H9 (cell line): ENCODE measurements around the gene ARHGEF38. TPM values are rescaled to one million over a fixed set of nuclear protein-coding genes. Genes with fewer than 3 reads are reported as not detected.

ENCODE experiments used
- DNase-seq: peaks from one replicate; pipeline ENCODE4 v3.0.0-alpha.2; 2017
- H2AFZ ChIP-seq: one replicate; pipeline ENCODE4 v1.6.1; 2013; ENCODE audit warnings: mild to moderate bottlenecking, low read length, control low read depth, moderate library complexity
- H2AK5ac ChIP-seq: 2 replicates; pipeline ENCODE4 v1.6.1; 2013; ENCODE audit warnings: low read length, control low read depth, mixed read lengths; ENCODE audit not compliant: insufficient read length
- H2BK120ac ChIP-seq: one replicate; pipeline ENCODE4 v1.6.1; 2013; ENCODE audit warnings: low read depth, mild to moderate bottlenecking, low read length, control low read depth, inconsistent platforms; ENCODE audit not compliant: poor library complexity, severe bottlenecking
- H2BK12ac ChIP-seq: 2 replicates; pipeline ENCODE4 v1.6.1; 2013; ENCODE audit warnings: low read length, control low read depth, mixed read lengths, low read depth; ENCODE audit not compliant: insufficient read length
- H2BK15ac ChIP-seq: 2 replicates; pipeline ENCODE4 v1.6.1; 2013; ENCODE audit warnings: low read depth, low read length, control low read depth
- H2BK20ac ChIP-seq: one replicate; pipeline ENCODE4 v1.6.1; 2013; ENCODE audit warnings: low read depth, mild to moderate bottlenecking, low read length, control low read depth, inconsistent platforms; ENCODE audit not compliant: poor library complexity, severe bottlenecking
- H2BK5ac ChIP-seq: 2 replicates; pipeline ENCODE4 v1.6.1; 2013; ENCODE audit warnings: low read length, control low read depth, mixed read lengths; ENCODE audit not compliant: insufficient read length
- H3K14ac ChIP-seq: 2 replicates; pipeline ENCODE4 v1.6.1; 2013; ENCODE audit warnings: low read length, control low read depth; ENCODE audit not compliant: insufficient read depth
- H3K18ac ChIP-seq: 2 replicates; pipeline ENCODE4 v1.6.1; 2013; ENCODE audit warnings: low read depth, mild to moderate bottlenecking, mixed read lengths, low read length, control low read depth; ENCODE audit not compliant: insufficient read length
- H3K23ac ChIP-seq: 2 replicates; pipeline ENCODE4 v1.6.1; 2013; ENCODE audit warnings: low read length, control low read depth, mixed read lengths, low read depth; ENCODE audit not compliant: insufficient read length
- H3K23me2 ChIP-seq: 2 replicates; pipeline ENCODE4 v1.6.1; 2013; ENCODE audit warnings: low read depth, mild to moderate bottlenecking, mixed read lengths, low read length, control low read depth; ENCODE audit not compliant: insufficient read length, poor library complexity, severe bottlenecking
- H3K27ac ChIP-seq: 2 replicates; pipeline ENCODE4 v1.5.1; 2013; ENCODE audit warnings: low read length, control low read depth, mixed read lengths, low read depth; ENCODE audit not compliant: insufficient read length
- H3K27me3 ChIP-seq: 2 replicates; pipeline ENCODE4 v1.6.1; 2013; ENCODE audit warnings: low read length, control low read depth, inconsistent platforms; ENCODE audit not compliant: insufficient read depth
- H3K4ac ChIP-seq: 2 replicates; pipeline ENCODE4 v1.6.1; 2013; ENCODE audit warnings: low read depth, mild to moderate bottlenecking, control low read depth, inconsistent platforms, low read length, moderate library complexity
- H3K4me1 ChIP-seq: 2 replicates; pipeline ENCODE4 v1.6.1; 2013; ENCODE audit warnings: low read length, control low read depth, inconsistent platforms; ENCODE audit not compliant: insufficient read depth
- H3K4me2 ChIP-seq: 2 replicates; pipeline ENCODE4 v1.6.1; 2013; ENCODE audit warnings: low read length, control low read depth, mixed read lengths; ENCODE audit not compliant: insufficient read length, insufficient read depth
- H3K56ac ChIP-seq: 2 replicates; pipeline ENCODE4 v1.6.1; 2013; ENCODE audit warnings: low read depth, mild to moderate bottlenecking, mixed read lengths, low read length, control low read depth; ENCODE audit not compliant: insufficient read length
- H3K79me1 ChIP-seq: 2 replicates; pipeline ENCODE4 v1.6.1; 2013; ENCODE audit warnings: low read depth, mild to moderate bottlenecking, moderate library complexity, low read length, control low read depth, inconsistent platforms; ENCODE audit not compliant: insufficient read depth, poor library complexity, severe bottlenecking
- H3K79me2 ChIP-seq: 2 replicates; pipeline ENCODE4 v1.6.1; 2013; ENCODE audit warnings: low read length, control low read depth, inconsistent platforms; ENCODE audit not compliant: insufficient read depth
- H3K9ac ChIP-seq: 2 replicates; pipeline ENCODE4 v1.6.1; 2013; ENCODE audit warnings: low read length, control low read depth, mixed read lengths; ENCODE audit not compliant: insufficient read length; ENCODE audit errors: extremely low read depth
- H3K9me3 ChIP-seq: one replicate; pipeline ENCODE4 v1.6.1; 2013; ENCODE audit warnings: low read depth, low read length, inconsistent platforms; ENCODE audit not compliant: control insufficient read depth
- H3T11ph ChIP-seq: one replicate; pipeline ENCODE4 v1.6.1; 2013; ENCODE audit warnings: mild to moderate bottlenecking, low read length, control low read depth, inconsistent platforms
- H4K20me1 ChIP-seq: one replicate; pipeline ENCODE4 v1.6.1; 2013; ENCODE audit not compliant: control insufficient read depth, insufficient read length, insufficient read depth
- H4K5ac ChIP-seq: 2 replicates; pipeline ENCODE4 v1.6.1; 2013; ENCODE audit warnings: low read depth, mild to moderate bottlenecking, mixed read lengths, low read length, control low read depth; ENCODE audit not compliant: insufficient read length
- H4K8ac ChIP-seq: replicated peaks from 2 replicates; pipeline ENCODE4 v1.6.1; 2013; ENCODE audit warnings: low read length, control low read depth, mixed read lengths, low read depth; ENCODE audit not compliant: insufficient read length
- H4K91ac ChIP-seq: 2 replicates; pipeline ENCODE4 v1.6.1; 2013; ENCODE audit warnings: low read depth, mild to moderate bottlenecking, moderate library complexity, mixed read lengths, low read length, control low read depth; ENCODE audit not compliant: insufficient read length
- H3K27ac Mint-ChIP-seq, 3 experiments: 2 replicates in 2 of 3; 3 replicates in 1 of 3; pipeline ENCODE4 v1.8.0; 2020 to 2021; ENCODE audit warnings: mixed read lengths in 3 of 3, mild to moderate bottlenecking in 1 of 3, moderate library complexity in 1 of 3
- H3K27me3 Mint-ChIP-seq: 2 replicates; pipeline ENCODE4 v1.8.0; 2021; ENCODE audit warnings: low read depth, mild to moderate bottlenecking, moderate library complexity, mixed read lengths
- H3K36me3 Mint-ChIP-seq, 3 experiments: 2 replicates in 2 of 3; 3 replicates in 1 of 3; pipeline ENCODE4 v1.8.0; 2020 to 2021; ENCODE audit warnings: low read depth in 3 of 3, mixed read lengths in 3 of 3; ENCODE audit not compliant: insufficient read depth in 1 of 3
- H3K4me1 Mint-ChIP-seq, 2 experiments: 2 replicates each; pipeline ENCODE4 v1.8.0; 2020; ENCODE audit warnings: mixed read lengths in 2 of 2
- H3K4me3 Mint-ChIP-seq, 2 experiments: 2 replicates in 1 of 2; 3 replicates in 1 of 2; pipeline ENCODE4 v1.8.0; 2020 to 2021; ENCODE audit warnings: mild to moderate bottlenecking in 2 of 2, mixed read lengths in 2 of 2, moderate library complexity in 1 of 2
- H3K9me3 Mint-ChIP-seq, 2 experiments: 2 replicates in 1 of 2; 3 replicates in 1 of 2; pipeline ENCODE4 v1.8.0; 2020; ENCODE audit warnings: mild to moderate bottlenecking in 2 of 2, mixed read lengths in 2 of 2, moderate library complexity in 1 of 2
- CTCF ChIP-seq: fragments of 200-600 bp; sonication (generic); conservative IDR thresholded peaks from 3 replicates; pipeline ENCODE4 v1.8.0; 2021; ENCODE audit warnings: antibody characterized with exemption, mild to moderate bottlenecking
- WGBS: extraction: QIAGEN DNeasy Blood & Tissue Kit; methylation state at CpG from one replicate; pipeline ENCODE4 v1.1.7; 2013; ENCODE audit warnings: missing lambda C conversion rate, low lambda C conversion rate, mixed read lengths; ENCODE audit not compliant: insufficient read length; ENCODE audit errors: extremely low coverage; 5-methylcytosine and 5-hydroxymethylcytosine counted together
- total RNA-seq: library from RNA; stranded (reverse); gene quantifications from 2 replicates; pipeline ENCODE4 v1.2.1, GENCODE V29; 2021

The ARHGEF38 gene
- total RNA-seq, 1 experiment from 2014 or later: not detected

DNA sequence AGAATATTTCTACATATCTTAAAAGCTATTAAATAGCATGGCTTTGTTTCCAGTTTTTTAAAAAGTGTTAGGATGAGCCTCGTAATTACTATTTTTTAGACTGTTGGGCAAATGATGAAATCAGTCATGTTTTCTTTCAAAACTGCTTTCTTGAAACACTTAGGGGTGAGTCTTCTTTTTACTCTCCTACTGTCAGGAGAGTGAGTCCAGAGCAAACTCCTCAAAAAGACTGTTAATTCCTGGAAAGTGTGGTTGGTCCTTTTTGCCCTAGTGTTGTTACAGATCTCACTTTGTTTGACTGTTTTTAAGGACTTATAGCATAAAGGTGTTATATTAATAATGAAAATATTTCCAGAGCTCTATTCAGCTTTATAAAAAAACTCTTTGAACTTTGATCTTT is 162.5 kb downstream of the ARHGEF38 start:
- H4K20me1 ChIP-seq: no peaks in the 10 kb centered on the region
- no peak overlapping the region for H3K18ac ChIP-seq
- no peak overlapping the region for H2BK15ac ChIP-seq
- no peaks in the 10 kb centered on the region for H3K79me1 ChIP-seq
- no peak for DNase-seq
- H3K79me2 ChIP-seq: no peaks in the 10 kb centered on the region; the same call in 1 of the 2 replicates
- no peak overlapping the region for H2AK5ac ChIP-seq
- Mint-ChIP-seq H3K27me3 (no peaks in the 10 kb centered on the region), H3K27ac (no peak overlapping the region), H3K4me1 (peaks cover under 1 to 2% of the 10 kb centered on the region in 2 experiments; a peak in 2 of 4 replicates), H3K36me3 (peaks cover 10 to 26% (median 17%) of the 10 kb centered on the region in 3 experiments), H3K4me3 (no peak overlapping the region), H3K9me3 (peaks cover 6 to 7% of the 10 kb centered on the region in 2 experiments; a peak in 3 of 5 replicates)
- no peak overlapping the region for H2BK12ac ChIP-seq
- H3K23ac ChIP-seq: no peak overlapping the region
- TF ChIP-seq CTCF: no peak
- no peak overlapping the region for H3K4ac ChIP-seq
- no peak overlapping the region for H3K4me2 ChIP-seq
- H3K14ac ChIP-seq: no peak overlapping the region
- no peaks in the 10 kb centered on the region for H3K9me3 ChIP-seq
- H2BK5ac ChIP-seq: no peak overlapping the region
- H3T11ph ChIP-seq: no peak overlapping the region
- no peak overlapping the region for H4K8ac ChIP-seq
- no peak overlapping the region for H4K5ac ChIP-seq
- H4K91ac ChIP-seq: no peak overlapping the region
- no peaks in the 10 kb centered on the region for H3K4me1 ChIP-seq
- no peak overlapping the region for H3K9ac ChIP-seq
- no peak overlapping the region for H2AFZ ChIP-seq
- no peak overlapping the region for H3K56ac ChIP-seq
- no peak overlapping the region for H3K27ac ChIP-seq
- no peak overlapping the region for H2BK20ac ChIP-seq
- WGBS: no CpG with 5 or more reads among the region's 1 CpG
- H3K27me3 ChIP-seq: no peaks in the 10 kb centered on the region
- H3K23me2 ChIP-seq: no peaks in the 10 kb centered on the region
- no peak overlapping the region for H2BK120ac ChIP-seq
